B cell (primary cell): ENCODE results near the gene CNOT6L. TPM values are rescaled to one million over a fixed set of nuclear protein-coding genes. Genes with fewer than 3 reads are reported as not detected.
A peak's percentile ranks its signal among the peaks of the same experiment; 100 is the strongest.

Experiments used
- ATAC-seq: fragments of 200-7000 bp; cut with Tn5 transposase; one replicate; pipeline ENCODE4 v1.10.0; 2021; ENCODE audit warnings: low read depth, mild to moderate bottlenecking, moderate number of reproducible peaks, moderate library complexity
- CTCF ChIA-PET: fragments of 350-600 bp; sonication (Branson Sonifier 250); formaldehyde crosslinking; loops from one replicate; lab custom pipeline; 2021; ENCODE audit warnings: antibody characterized with exemption, inconsistent platforms; lab: Charles Lee
- POLR2A ChIA-PET: fragments of 350-600 bp; sonication (Branson Sonifier 250); formaldehyde crosslinking; loops from one replicate; lab custom pipeline; 2021; ENCODE audit warnings: antibody characterized with exemption; lab: Charles Lee
- DNase-seq: peaks from one replicate; pipeline ENCODE4 v3.0.0; 2013
- H2AFZ ChIP-seq: 2 replicates; pipeline ENCODE4 v1.6.1; 2012; ENCODE audit warnings: mild to moderate bottlenecking, low read depth, low read length; ENCODE audit not compliant: insufficient read depth, poor library complexity, severe bottlenecking
- H3K27ac ChIP-seq, 2 donors: 1 replicate in 1 of 2; 2 replicates in 1 of 2; pipeline ENCODE4 v1.5.1; 2012 to 2013; ENCODE audit warnings: low read length in 2 of 2, mild to moderate bottlenecking in 2 of 2, moderate library complexity in 1 of 2
- H3K27me3 ChIP-seq, 4 experiments: fragments of 200-600 bp in 1 of 4; sonication (generic) in 1 of 4; replicated peaks in 1 of 4; 1 replicate in 2 of 4; 2 replicates in 2 of 4; pipeline versions ENCODE4 v1.6.1 to v1.7.0; 2013 to 2016; ENCODE audit warnings: low read length in 3 of 4, mild to moderate bottlenecking in 2 of 4, mixed read lengths in 1 of 4, moderate library complexity in 1 of 4; ENCODE audit not compliant: insufficient read depth in 4 of 4, control insufficient read depth in 3 of 4; ENCODE audit errors: control extremely low read depth in 1 of 4
- H3K36me3 ChIP-seq, 2 experiments: replicated peaks in 1 of 2; 1 replicate in 1 of 2; 2 replicates in 1 of 2; pipeline versions ENCODE4 v1.6.1 to v1.7.1; 2013; ENCODE audit warnings: low read length in 1 of 2; ENCODE audit not compliant: insufficient read depth in 2 of 2, control insufficient read depth in 1 of 2; ENCODE audit errors: control extremely low read depth in 1 of 2, extremely low read depth in 1 of 2
- H3K4me1 ChIP-seq, 2 donors: fragments of 200-600 bp in 1 of 2; sonication (generic) in 1 of 2; 1 replicate in 1 of 2; 2 replicates in 1 of 2; pipeline versions ENCODE4 v1.5.1 to v1.6.1; 2013 to 2017; ENCODE audit warnings: low read length in 2 of 2; ENCODE audit not compliant: control insufficient read depth in 2 of 2, insufficient read depth in 2 of 2
- H3K4me2 ChIP-seq: replicated peaks from 2 replicates; pipeline ENCODE3; 2012; ENCODE audit warnings: mild to moderate bottlenecking, low read depth, low read length; ENCODE audit not compliant: poor library complexity, severe bottlenecking
- H3K4me3 ChIP-seq, 5 experiments: fragments of 200-600 bp in 1 of 5; sonication (generic) in 1 of 5; 1 replicate in 3 of 5; 2 replicates in 2 of 5; pipeline versions ENCODE4 v1.5.1 to v1.7.0; 2011 to 2016; ENCODE audit warnings: low read length in 4 of 5, mild to moderate bottlenecking in 4 of 5, low read depth in 2 of 5, control low read depth in 1 of 5, moderate library complexity in 1 of 5; ENCODE audit not compliant: insufficient read depth in 1 of 5; ENCODE audit errors: control extremely low read depth in 1 of 5, extremely low read depth in 1 of 5
- H3K79me2 ChIP-seq: fragments of 200-600 bp; sonication (generic); one replicate; pipeline ENCODE4 v1.6.0; 2016; ENCODE audit warnings: low read length; ENCODE audit not compliant: control insufficient read depth, insufficient read depth
- H3K9ac ChIP-seq: fragments of 200-600 bp; sonication (generic); 2 replicates; pipeline ENCODE4 v1.6.1; 2017; ENCODE audit warnings: mild to moderate bottlenecking, low read length, moderate library complexity
- H3K9me3 ChIP-seq, 3 donors: one replicate each; pipeline versions ENCODE4 v1.6.1 to v1.7.1; 2013; ENCODE audit warnings: low read length in 2 of 3; ENCODE audit not compliant: control insufficient read depth in 2 of 3, insufficient read depth in 1 of 3; ENCODE audit errors: control extremely low read depth in 1 of 3
- H4K20me1 ChIP-seq: 2 replicates; pipeline ENCODE4 v1.6.0; 2012; ENCODE audit warnings: mild to moderate bottlenecking, low read length; ENCODE audit not compliant: insufficient read depth, control insufficient read depth, poor library complexity, severe bottlenecking
- H3K27ac Mint-ChIP-seq: one replicate; pipeline ENCODE4 v1.8.0; 2021; ENCODE audit warnings: mixed read lengths
- H3K27me3 Mint-ChIP-seq: one replicate; pipeline ENCODE4 v1.8.0; 2021; ENCODE audit warnings: mixed read lengths
- H3K4me1 Mint-ChIP-seq: one replicate; pipeline ENCODE4 v1.8.0; 2021; ENCODE audit warnings: mixed read lengths
- H3K4me3 Mint-ChIP-seq: one replicate; pipeline ENCODE4 v1.8.0; 2021; ENCODE audit warnings: mixed read lengths
- H3K9me3 Mint-ChIP-seq: one replicate; pipeline ENCODE4 v1.8.0; 2022; ENCODE audit warnings: mixed read lengths; ENCODE audit not compliant: insufficient read depth
- CTCF ChIP-seq: fragments of 200-600 bp; IDR thresholded peaks from one replicate; pipeline ENCODE4 v1.8.0; 2022; ENCODE audit warnings: antibody characterized with exemption, mild to moderate bottlenecking
- EZH2 ChIP-seq: IDR thresholded peaks from 2 replicates; pipeline ENCODE4 v1.6.1; 2012; ENCODE audit warnings: borderline replicate concordance, low read depth, mild to moderate bottlenecking, moderate library complexity, low read length; ENCODE audit not compliant: insufficient read depth, poor library complexity, severe bottlenecking
- WGBS: methylation state at CpG from one replicate; pipeline ENCODE4 v1.1.5; 2013; ENCODE audit warnings: missing lambda C conversion rate; ENCODE audit not compliant: insufficient coverage; 5-methylcytosine and 5-hydroxymethylcytosine counted together
- intact Hi-C: fragments of 100-400 bp; cut with micrococcal nuclease; formaldehyde crosslinking; loops from one replicate; pipeline ENCODE4 v1.10.0; 2022
- polyA plus RNA-seq: library from polyadenylated mRNA; depleted of rRNA; stranded (reverse); fragments of >200 nt; gene quantifications from 2 replicates; pipeline ENCODE4 v1.2.3, GENCODE V29; 2012
- total RNA-seq, 2 donors: library from RNA; stranded (reverse); fragments of 120-200 nt in 1 of 2; gene quantifications; 1 replicate in 1 of 2; 2 replicates in 1 of 2; pipeline versions ENCODE4 v1.2.3 to v1.2.4, GENCODE V29; 2013 to 2022

CNOT6L gene
- total and polyA plus RNA-seq, 2 donors (not counting 1 experiment from before 2014, with no cell fraction given), result 18.8 to 119 TPM

- Histone ChIP-seq H3K4me2 (peak overlapping the region; percentile 67), H3K27ac (peak overlapping the region in 1 of 2 donors; percentile 60), H3K79me2 (peaks cover 99% of the 10 kb centered on the region), H3K4me1 (peaks cover 28 to 41% of the 10 kb centered on the region in 2 donors), H3K27me3 (no peaks in the 10 kb centered on the region), H2AFZ (no peak overlapping the region), H3K4me3 (peak overlapping the region in 1 of 5 experiments; percentile 3), H3K9ac (peak overlapping the region; percentile 38), H4K20me1 (peaks cover 92% of the 10 kb centered on the region), H3K9me3 (peaks cover 0 to 4% (median 0%) of the 10 kb centered on the region in 3 donors), H3K36me3 (no peaks in the 10 kb centered on the region)
- intact Hi-C loops, result loop anchor here (2.0 kb wide), 1 partner anchor 18 kb away; the partner anchor contains the start of gene CNOT6L
- peaks cover 59% of the 10 kb centered on the region for H3K4me1 Mint-ChIP-seq
- POLR2A ChIA-PET, result interaction anchor here (1.0 to 1.5 kb wide), 3 partner anchors 17 to 61 kb away, joined by 4 to 9 read pairs (median 4); partner anchors contain the start of gene MRPL1
- CTCF ChIA-PET, result interaction anchor here (0.6 to 0.9 kb wide), 2 partner anchors 16 to 18 kb away, joined by 3 read pairs; partner anchors contain the start of gene CNOT6L
- H3K27me3 Mint-ChIP-seq, result no peaks in the 10 kb centered on the region
- ATAC-seq, result peak; percentile 47
- peak overlapping the region; percentile 68 for H3K4me3 Mint-ChIP-seq
- 0% methylated on average over 1 of the region's 1 CpG for WGBS
- no peak for DNase-seq
- TF ChIP-seq EZH2 (no peak), CTCF (no peak)
- H3K27ac Mint-ChIP-seq, result peak overlapping the region; percentile 61
- H3K9me3 Mint-ChIP-seq, result peaks cover 2% of the 10 kb centered on the region
Measured at GRCh38 chr4:77801260-77801608, 17.9 kb downstream of the CNOT6L start.
